Fibroblast of the conjunctiva (primary cell): ENCODE data around the gene ARHGDIB.

Experiments
- DNase-seq: peaks from one replicate; pipeline ENCODE4 v3.0.0-alpha.2; 2010; ENCODE audit warnings: low read depth

Gene ARHGDIB

DNA sequence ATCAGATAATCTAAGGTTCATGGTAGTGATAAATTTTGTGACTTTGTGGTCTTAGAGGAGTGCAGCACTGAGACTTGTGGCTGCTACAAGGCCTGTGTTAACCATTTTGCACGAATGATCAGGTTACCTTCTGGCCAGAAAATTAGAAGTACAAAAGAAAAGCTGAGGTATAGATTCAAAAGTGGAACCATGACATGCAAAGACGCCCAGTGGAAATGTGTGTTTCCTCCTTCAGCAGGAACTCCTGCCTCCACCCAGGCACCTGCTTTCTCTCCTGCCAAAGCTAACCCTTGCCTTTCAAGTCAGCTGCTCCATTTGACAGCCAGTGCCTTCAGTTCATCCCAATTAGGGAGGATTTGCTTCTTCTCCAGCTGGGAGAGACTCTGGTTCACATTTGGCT lies 21.6 kb upstream of the ARHGDIB start:
- DNase-seq: no peak

DNA sequence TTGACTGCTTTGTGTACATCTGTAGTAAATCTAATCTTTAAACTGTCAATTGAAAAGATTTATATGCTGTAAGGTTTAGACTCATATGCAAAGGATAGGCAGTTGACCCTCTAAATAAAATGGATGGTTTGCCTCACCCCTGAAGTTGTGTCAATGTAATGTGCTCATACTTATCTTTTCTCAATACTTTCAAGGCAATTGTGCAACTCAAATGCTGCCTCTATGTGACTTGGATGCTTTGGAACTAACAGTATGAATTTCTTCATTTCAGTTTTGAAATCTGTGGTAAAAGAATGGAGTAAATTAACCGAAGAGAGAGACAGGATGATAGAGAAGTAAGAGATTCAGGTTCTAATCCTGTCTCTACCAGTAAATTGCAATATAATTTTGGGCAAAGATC lies 21.2 kb upstream of the ARHGDIB start:
- no peak for DNase-seq

DNA sequence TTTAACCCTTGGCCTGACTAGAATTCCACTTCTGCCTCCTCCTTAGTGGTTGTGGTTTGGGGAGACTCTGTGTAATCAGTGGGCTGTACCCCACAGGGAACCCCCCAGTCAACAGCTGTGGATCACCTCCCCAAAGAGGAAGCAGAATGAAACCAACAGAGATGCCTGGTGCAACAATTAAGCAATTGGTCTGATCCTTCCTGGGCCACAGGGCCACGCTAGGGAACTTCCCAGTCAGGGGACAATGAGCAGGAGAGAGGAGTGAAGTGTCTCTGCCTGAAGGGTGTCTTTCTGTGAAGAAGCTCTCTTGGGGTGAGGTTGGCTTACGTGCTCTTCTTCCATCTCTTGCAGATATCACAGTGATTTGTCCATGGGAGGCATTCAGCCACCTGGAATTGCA lies 19.6 kb upstream of the ARHGDIB start:
- DNase-seq: no peak

DNA sequence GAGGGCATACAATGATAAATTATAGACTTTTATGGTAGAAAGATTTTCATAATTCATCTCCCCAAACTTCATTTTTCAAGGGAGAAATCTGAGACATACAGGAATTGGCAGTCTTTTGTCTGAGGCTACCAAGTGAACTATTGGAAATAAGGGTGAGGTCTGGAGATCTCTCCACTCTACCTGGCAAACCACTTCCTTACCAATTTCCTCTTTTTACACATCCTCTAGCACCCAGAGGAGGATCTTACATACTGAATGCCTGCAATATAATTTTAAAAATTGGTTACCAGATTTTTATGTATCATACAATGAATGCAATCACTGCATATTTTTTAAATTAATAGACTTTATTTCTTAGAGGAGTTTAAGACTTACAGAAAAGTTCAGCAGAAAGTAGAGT lies 18.1 kb upstream of the ARHGDIB start:
- no peak for DNase-seq

DNA sequence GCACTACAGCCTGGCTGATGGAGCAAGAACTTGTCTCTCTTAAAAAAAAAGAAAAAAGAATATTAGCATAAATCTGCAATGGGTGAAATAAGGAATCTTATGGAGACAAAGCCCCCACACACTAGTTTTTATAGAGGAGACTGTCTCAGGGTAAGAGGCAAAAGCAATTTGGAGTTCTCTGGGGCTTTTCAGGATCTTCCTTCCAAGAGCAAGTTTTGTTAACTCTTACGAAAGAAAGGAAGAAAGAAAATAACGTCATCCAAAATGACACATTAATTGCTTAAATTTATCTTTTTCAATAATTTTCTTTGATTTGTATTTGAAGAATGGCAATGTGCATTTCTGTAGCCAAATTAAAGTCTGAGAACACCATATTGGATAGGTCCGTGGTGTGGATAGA lies 15.3 kb upstream of the ARHGDIB start:
- no peak for DNase-seq

DNA sequence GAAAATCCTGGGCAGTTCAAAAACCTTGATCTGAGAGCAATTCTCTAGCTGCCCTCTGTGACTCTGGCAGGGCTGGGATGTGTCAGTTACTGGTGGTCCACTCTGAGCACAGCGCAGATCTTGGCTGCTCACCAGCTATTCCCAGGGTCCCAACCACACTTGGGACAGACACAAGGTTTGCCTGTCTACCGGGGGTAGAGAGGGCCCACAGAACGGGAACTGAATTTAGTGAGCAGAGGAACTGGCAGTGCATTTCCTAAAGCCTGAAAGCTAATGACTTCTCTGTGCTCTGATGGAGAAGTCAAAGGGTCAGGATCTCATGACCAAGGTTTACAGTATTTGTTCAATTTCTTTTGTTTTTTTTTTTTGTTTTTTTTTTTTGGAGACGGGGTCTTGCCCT lies 14.1 kb upstream of the ARHGDIB start:
- no peak for DNase-seq

DNA sequence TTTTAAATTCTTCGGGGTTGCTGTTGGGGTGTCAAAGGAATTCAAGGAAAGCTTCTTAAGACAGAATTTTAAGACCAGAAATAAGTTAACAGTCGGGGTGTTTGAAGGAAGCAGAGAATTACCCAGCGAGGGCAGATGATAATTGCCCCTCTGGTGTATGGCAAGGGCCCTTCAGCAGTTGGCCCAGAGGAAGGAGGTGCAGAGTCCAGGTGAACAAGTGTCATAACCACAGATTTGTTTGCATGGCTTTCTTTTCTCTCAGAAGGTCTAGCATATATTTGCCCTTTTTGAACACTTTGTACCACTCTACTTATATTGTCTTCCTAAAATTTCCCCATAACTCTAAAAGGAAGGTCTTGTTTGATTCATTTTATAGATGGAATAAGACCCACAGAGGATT lies 13.2 kb upstream of the ARHGDIB start:
- DNase-seq: no peak

DNA sequence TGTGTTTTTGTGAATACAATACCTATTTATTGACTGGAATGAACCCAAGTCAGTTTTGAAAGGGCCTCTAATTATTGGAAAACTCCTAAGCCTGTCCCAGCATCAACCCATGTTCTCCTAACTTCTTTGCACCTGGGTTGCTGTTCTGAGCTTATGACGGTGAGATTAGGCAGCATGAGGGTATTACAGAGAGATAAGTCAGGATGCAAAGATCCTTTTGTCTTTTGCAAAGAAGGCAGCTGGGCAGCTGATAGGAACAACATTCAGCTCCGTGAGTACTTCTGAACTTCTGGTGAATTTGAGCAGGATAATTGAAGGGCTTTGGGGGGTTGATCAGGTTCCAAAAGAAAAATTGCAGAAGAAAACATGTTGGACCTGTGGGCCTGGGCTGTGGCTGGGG lies 11.4 kb upstream of the ARHGDIB start, which contains the start of gene PDE6H:
PDE6H (plus strand) TSS at position 227 of the 400 bp plus-strand sequence. CDS start 4,971 bp downstream, outside the sequence.
- DNase-seq: no peak

DNA sequence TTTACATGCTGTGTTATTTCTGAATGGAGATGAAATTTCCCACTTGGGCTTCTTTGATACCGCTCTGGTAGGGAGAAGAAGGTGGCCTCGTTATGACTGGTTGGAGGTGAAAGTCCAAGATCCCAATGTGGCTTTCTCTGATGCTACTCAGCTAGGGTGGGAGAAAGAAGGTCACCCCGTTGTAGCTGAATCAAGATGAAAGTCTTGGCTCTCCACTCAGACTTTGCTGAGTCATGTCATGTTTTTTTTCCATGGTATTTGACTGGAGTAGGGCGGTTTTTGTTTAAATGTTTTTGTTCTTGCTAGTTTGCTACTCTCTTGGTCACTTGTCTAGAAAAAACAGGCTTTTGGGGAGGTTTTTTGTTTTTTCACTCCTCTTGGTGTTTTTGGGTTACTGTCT lies 9.1 kb upstream of the ARHGDIB start:
- no peak for DNase-seq

DNA sequence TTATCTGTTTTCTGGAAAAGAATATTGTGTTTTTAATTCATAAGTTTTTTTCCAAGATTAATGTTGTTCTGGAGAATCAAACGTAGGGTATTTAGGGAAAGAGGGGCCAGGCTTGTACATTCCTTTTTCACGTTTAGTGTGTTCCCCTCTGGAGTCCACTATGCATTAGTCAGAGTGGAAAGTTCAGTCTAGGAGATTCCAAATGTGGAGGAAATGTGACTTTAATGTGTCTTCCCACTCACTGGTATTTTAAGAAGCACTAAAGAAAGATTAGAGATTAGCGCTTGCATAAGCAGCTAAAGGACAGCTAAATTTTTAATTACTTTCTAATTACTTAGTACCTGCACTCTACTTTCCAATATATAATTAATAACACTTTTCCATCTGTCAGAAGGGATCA lies 7.1 kb upstream of the ARHGDIB start:
- DNase-seq: no peak

DNA sequence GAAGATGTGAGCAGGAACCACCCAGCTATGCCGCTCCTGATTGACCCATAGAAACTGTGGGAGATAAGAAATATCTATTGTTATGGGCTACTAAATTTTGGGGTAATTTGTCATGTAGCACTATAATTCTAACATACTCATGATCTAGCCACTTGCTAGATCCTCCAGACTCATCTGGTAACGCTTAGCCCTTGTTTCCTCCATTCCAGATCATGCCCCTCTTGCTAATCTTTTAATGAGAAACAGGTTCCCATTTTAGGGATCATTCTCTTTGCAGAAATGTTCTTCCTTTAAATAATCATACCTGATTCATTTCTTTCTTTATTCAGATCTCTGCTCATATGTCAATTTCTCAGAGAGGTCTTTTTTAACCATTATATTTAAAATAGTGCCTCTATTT lies 3.8 kb upstream of the ARHGDIB start:
- no peak for DNase-seq

DNA sequence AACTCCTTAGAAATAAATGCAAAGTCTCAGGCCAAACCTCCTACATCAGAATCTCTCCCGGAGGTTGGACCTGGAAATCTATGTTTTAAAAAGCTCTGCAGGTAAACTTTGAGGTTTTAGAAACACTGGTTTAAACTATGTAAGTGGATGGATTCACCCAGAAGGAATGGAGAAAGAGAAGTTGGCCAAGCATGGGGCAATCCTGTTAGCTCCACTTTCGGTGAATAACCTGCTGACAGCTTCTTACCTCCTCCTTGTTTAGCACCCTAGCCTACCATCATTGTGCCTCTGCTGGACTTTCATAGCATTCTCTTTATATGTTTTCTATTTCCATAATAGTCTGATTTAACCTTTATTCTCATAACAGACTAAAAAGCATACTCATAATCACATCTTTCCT lies 3.0 kb upstream of the ARHGDIB start:
- no peak for DNase-seq

DNA sequence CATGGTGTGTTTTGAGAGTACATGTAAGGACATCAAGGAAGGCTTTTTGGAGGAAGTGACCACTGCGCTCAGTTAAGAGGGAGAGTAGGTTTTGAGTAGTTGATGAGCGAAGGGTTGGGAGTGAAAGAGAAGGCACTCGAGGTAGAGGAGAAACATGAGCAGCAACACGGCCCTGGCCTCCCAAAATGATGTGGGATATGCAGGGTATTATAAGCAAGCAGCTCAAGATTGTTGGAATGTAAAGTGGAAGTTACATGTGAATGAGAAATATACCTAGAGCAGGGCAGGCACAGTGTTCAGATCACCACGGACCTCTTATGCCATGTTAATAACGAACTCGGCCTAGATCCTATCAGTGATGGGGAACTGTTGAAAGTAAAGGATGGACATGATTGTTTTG lies 2.1 kb upstream of the ARHGDIB start:
- no peak for DNase-seq

DNA sequence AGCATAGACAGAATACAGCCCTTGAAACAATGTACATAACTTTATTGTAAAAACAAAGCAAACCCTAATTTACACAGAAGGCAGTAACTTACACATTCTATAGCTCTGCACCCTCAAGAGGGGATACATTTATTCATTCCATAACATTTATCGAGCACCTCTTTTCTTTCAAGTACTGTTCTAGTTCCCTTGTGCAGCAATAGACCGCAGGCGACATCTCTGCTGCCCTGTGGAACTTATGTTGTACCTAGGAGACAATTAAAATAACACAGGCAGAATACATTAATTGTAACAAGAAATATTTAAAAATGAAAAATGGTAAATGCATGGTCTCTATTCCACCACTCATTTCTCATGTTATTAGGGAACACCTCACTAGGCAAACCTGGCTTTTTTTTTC lies 1.4 kb upstream of the ARHGDIB start:
- DNase-seq: no peak

DNA sequence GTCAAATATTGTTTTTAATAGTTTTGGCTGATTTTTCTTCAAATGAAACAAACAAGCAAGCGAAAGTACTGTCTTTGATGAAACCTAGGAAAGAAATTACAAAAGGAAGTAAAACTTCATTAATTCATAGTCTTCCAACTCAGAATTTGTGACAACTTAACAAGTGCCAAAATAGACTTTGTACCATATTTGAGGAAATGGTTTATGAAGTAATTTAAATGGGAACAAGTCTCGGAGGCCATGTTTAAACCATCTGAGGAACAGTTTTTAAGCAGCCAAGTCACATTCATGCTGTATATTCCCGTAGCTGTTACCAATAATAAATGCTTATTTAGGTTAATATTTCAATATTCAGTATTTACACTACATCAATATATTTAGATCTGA lies 745 bp upstream of the ARHGDIB start:
- no peak for DNase-seq

DNA sequence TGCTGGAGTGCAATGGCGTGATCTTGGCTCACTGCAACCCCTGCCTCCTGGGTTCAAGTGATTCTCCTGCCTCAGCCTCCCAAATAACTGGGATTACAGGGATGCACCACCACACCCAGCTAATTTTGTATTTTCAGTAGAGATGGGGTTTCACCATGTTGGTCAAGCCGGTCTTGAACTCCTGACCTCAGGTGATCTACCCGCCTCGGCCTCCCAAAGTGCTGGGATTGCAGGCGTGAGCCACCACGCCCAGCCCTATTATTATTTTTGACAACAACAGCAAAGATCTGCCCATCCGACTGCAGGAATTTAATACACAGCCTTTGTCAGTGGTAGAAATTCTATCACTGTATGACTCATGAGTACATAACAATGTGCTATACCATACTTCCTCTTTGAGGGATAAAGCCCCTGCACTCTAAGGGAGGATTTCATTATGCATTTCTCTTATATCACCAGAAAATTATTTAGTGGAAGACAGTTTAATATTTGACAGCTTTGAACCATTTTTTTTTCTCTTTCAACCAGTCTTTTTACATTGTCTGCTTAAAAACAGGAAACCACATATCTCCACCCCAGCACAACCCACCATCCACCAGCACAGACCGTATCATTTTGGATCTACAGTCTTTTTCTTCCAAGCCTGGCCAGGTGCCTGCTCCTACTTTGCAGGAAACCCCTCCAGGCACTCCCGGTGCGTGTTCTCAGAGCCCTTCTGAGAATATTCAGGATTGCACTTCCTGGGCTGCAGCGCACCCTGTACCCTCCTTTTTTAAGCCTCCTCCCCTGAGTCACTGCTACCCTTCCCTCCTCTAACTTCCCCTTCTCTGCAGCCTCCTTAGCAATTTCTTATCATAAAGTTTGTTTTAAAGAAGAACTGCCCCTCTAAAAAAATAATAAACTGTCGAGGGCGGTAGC lies 594 bp downstream of the ARHGDIB start:
- no peak for DNase-seq

DNA sequence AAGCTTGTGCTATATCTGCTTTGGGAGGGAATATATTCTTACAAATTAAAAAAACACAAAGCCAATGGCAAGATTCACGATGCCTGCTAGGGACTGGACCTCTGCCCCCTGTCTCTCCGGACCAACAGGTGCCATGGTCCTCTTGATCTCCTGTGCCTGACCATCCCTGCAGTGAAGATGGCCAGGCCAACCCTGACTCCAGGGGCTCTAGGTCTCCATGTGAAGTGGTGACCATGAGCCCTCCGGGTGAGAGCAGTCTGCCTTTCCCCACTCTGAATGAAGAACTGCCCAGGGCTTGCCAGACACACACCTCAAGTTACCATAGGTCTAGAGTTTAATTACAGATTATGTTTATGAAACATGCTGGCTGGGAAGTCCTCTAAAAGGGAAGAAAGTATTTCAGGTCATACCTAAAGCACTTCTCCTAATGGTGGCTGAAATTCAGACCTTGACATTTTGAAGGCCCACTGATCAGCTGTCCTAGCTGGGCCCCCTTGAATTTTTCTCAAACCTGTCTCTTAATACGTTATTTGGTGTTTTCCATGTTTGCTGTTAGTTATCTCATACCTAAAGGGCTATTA lies 1.4 kb downstream of the ARHGDIB start:
- no peak for DNase-seq

DNA sequence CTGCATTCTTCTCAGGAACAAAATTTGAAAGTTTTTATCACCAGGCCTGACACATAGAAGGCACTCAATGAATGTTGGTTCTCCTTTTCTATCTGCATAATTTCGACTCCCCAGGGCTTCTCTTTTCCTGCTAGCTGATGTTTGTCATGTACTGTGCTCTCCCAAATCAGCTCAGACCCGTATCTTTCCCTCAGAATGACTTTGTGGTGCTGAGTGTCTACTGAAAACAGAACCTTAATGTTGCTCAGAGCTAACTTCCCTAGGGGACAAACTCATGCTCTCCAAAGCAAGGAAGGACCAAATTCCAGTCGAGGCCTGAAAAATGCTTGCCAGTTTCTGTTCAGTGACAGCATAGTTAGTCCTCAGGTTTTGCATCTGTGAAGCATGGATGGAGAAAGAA lies 1.9 kb downstream of the ARHGDIB start:
- DNase-seq: no peak

DNA sequence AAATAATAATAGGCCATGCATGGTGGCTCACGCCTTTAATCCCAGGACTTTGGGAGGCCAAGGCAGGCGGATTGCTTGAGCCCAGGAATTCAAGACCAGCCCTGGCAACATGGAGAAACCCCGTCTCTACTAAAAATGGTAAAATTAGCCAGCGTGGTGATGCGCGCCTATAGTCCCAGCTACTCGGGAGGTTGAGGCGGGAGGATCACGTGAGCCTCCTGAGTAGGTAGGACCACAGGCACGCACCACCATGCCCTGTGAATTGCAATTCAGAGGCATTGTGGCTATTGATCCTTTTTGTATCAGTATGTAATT lies 2.3 kb downstream of the ARHGDIB start:
- no peak for DNase-seq

DNA sequence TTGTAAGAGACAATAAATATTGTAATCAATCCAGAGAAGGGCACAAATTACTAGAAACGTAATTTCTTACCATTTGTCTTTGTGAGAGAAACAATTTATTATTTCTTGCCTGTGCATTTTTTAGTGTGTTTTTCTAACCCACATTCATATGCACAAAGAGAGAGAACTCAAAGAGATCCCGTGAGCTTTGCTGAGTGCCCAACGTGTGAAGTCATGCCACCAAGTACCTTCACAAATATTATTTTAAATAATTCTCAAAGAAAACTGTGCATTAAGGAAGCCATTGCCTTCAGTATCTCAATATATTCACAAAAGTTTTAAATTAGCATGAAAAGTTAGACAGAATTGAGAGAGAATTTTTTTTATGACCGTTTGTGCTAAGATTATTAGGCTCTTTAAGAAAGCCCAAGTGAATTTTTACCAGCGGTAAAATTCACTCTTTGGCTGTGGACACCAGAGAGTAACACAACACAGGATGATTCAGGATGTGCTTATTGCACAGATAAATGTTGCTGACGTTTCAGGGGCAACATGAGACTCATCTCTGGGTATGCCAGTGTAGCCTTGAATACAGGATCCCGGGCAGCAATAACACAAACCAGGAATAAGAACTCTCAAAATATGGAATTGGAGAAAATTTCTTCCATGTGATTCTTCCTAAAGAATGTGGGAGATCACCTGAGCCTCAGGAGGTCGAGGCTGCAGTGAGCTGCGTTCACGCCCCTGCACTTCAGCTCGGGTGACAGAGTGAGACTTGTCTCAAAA lies 2.9 kb downstream of the ARHGDIB start:
- DNase-seq: no peak

DNA sequence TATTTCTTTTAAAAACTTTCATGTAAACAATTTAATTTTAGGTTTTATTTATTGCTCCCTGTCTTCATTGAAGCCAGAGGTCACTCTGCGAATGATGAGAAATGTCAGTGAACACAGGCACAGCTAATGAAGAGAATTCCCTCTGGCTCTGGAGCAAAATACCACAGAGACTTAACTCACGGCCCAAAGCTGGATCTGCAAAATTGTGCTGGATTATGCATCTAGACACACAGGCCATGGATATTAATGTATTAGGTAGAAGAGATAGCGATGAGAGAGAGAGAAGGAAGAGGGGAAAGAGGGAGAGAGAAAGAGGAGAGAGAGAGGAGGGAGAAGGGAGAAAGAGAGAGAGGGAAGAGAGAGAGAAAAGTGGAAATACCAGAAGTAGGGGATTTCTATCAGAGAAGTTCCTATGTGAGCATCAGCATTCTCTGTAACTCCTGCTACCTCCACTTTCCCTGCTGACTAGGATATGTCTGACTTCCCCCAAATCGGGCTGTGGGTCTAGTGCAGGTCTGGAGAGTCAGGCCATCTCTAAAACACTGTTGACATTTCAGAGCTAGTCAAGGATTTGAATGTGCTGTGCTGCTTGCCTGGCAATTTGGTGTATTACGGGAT lies 3.7 kb downstream of the ARHGDIB start:
- no peak for DNase-seq

DNA sequence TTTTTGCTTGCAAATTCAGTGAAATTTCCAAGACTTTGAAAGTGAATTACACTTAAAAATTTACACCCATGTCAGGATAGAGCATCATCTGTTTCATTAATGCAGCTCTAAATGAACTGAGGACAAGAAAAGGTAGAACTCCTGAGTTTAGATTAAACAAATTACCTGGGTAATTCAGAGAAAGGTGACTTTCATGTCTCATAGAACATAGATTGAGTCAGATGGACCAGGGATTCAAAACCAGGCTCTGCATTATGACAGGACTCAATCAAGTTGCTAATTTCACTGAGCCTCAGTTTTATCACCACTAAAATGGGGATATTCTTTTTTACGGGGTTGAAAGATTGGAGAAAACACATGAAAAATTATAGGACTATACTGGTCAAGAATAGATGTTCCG lies 4.5 kb downstream of the ARHGDIB start:
- no peak for DNase-seq
